Caco-2 (cell line): Measurements from ENCODE around the gene FAM177A1. TPM values are rescaled to one million over a fixed set of nuclear protein-coding genes. Genes with fewer than 3 reads are reported as not detected.

Experiments
- Bru-seq: library from RNA; stranded (reverse); fragments of 400-500 nt; gene quantifications from one replicate; lab custom pipeline; 2021; lab: Mats Ljungman, UMichigan
- BruChase-seq, 2 experiments: library from RNA; stranded (reverse); fragments of 400-500 nt; gene quantifications; one replicate each; lab custom pipeline; 2021; lab: Mats Ljungman, UMichigan
- BruUV-seq: library from RNA; stranded (reverse); fragments of 400-500 nt; replicated peaks from 2 replicates; lab custom pipeline; 2021; lab: Mats Ljungman, UMichigan
- CTCF ChIA-PET: fragments of 300-600 bp; sonication (Branson Sonifier 250); formaldehyde crosslinking; loops from one replicate; lab custom pipeline; 2022; ENCODE audit warnings: antibody characterized with exemption; lab: Charles Lee
- POLR2A ChIA-PET: fragments of 300-600 bp; sonication (Branson Sonifier 250); formaldehyde crosslinking; loops from one replicate; lab custom pipeline; 2022; ENCODE audit warnings: antibody characterized with exemption; lab: Charles Lee
- DNase-seq, 2 experiments: peaks; one replicate each; pipeline versions ENCODE4 v3.0.0 to v3.0.0-alpha.2; 2020 to 2022
- H3K27me3 ChIP-seq: replicated peaks from 2 replicates; pipeline ENCODE4 v1.6.0; 2011; ENCODE audit warnings: low read length; ENCODE audit not compliant: control insufficient read depth, insufficient read depth
- H3K36me3 ChIP-seq: 2 replicates; pipeline ENCODE4 v1.5.1; 2011; ENCODE audit warnings: low read length; ENCODE audit not compliant: control insufficient read depth, insufficient read depth
- H3K4me1 ChIP-seq: fragments of 250-450 bp; sonication (Bioruptor Pico); 2 replicates; pipeline ENCODE4 v1.5.1; 2020; ENCODE audit warnings: mild to moderate bottlenecking
- H3K4me3 ChIP-seq: 2 replicates; pipeline ENCODE4 v1.5.1; 2011; ENCODE audit warnings: low read depth, mild to moderate bottlenecking, control low read depth, low read length
- H3K9me3 ChIP-seq: fragments of 250-450 bp; sonication (Bioruptor Pico); 2 replicates; pipeline ENCODE4 v1.5.1; 2020; ENCODE audit warnings: mild to moderate bottlenecking, moderate library complexity
- H3K27ac Mint-ChIP-seq: one replicate; pipeline ENCODE4 v1.8.0; 2022; ENCODE audit warnings: mixed read lengths; ENCODE audit not compliant: unreplicated experiment
- H3K27me3 Mint-ChIP-seq: one replicate; pipeline ENCODE4 v1.8.0; 2022; ENCODE audit warnings: mixed read lengths; ENCODE audit not compliant: insufficient read depth, unreplicated experiment
- H3K36me3 Mint-ChIP-seq: one replicate; pipeline ENCODE4 v1.8.0; 2022; ENCODE audit warnings: mild to moderate bottlenecking, mixed read lengths; ENCODE audit not compliant: insufficient read depth, unreplicated experiment
- H3K4me1 Mint-ChIP-seq: one replicate; pipeline ENCODE4 v1.8.0; 2022; ENCODE audit warnings: low read depth, mixed read lengths; ENCODE audit not compliant: unreplicated experiment
- H3K4me3 Mint-ChIP-seq: one replicate; pipeline ENCODE4 v1.8.0; 2022; ENCODE audit warnings: mild to moderate bottlenecking, moderate library complexity, mixed read lengths; ENCODE audit not compliant: unreplicated experiment
- H3K9me3 Mint-ChIP-seq: one replicate; pipeline ENCODE4 v1.8.0; 2022; ENCODE audit warnings: mixed read lengths; ENCODE audit not compliant: unreplicated experiment
- intact Hi-C: fragments of 100-400 bp; cut with micrococcal nuclease; formaldehyde crosslinking; loops from one replicate; pipeline ENCODE4 v1.10.0; 2022; ENCODE audit not compliant: unreplicated experiment
- long read RNA-seq: library from polyadenylated mRNA; stranded (forward); transcript quantifications from one replicate; pipeline ENCODE4 v2.0.0, GENCODE V29; 2022
- total RNA-seq: library from RNA; stranded (reverse); gene quantifications from 2 replicates; pipeline ENCODE4 v1.2.3, GENCODE V29; 2022
- TF ChIP-seq, protein P1 (sequence below), 2 experiments: fragments of 200-600 bp in 1 of 2; IDR thresholded peaks; 1 replicate in 1 of 2; 2 replicates in 1 of 2; pipeline versions ENCODE4 v1.5.1 to v1.8.0; 2011 to 2022; ENCODE audit warnings: antibody characterized with exemption in 1 of 2, control low read depth in 1 of 2, inconsistent platforms in 1 of 2, low read depth in 1 of 2, low read length in 1 of 2, mild to moderate bottlenecking in 1 of 2, moderate library complexity in 1 of 2; ENCODE audit not compliant: insufficient read depth in 1 of 2, severe bottlenecking in 1 of 2, unreplicated experiment in 1 of 2

Gene FAM177A1, protein sequence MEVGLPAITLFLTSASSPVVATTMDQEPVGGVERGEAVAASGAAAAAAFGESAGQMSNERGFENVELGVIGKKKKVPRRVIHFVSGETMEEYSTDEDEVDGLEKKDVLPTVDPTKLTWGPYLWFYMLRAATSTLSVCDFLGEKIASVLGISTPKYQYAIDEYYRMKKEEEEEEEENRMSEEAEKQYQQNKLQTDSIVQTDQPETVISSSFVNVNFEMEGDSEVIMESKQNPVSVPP
- total RNA-seq: 73.6 and 82.0 TPM in 2 replicates
- Bru-seq, nascent RNA: percentile 76 among the genes with signal in this experiment
- BruChase-seq, experiment 1, labeled RNA remaining after a 2-hour chase: percentile 82 among the genes with signal in this experiment
- BruChase-seq, experiment 2, labeled RNA remaining after a 6-hour chase: percentile 87 among the genes with signal in this experiment
- long read RNA-seq, transcript FAM177A1-202 (6 exons, 858 nt): minor isoform, 26 of 139 reads
- long read RNA-seq, transcript FAM177A1-207 (2 exons, 540 nt): minor isoform, 17 of 139 reads
- long read RNA-seq, transcript FAM177A1-201 (5 exons, 2,927 nt): major isoform, 49 of 139 reads
- long read RNA-seq, partial matches to known transcripts: 10 of 139 reads
- long read RNA-seq, other reads (novel, unspliced or antisense): 37 of 139 reads

DNA sequence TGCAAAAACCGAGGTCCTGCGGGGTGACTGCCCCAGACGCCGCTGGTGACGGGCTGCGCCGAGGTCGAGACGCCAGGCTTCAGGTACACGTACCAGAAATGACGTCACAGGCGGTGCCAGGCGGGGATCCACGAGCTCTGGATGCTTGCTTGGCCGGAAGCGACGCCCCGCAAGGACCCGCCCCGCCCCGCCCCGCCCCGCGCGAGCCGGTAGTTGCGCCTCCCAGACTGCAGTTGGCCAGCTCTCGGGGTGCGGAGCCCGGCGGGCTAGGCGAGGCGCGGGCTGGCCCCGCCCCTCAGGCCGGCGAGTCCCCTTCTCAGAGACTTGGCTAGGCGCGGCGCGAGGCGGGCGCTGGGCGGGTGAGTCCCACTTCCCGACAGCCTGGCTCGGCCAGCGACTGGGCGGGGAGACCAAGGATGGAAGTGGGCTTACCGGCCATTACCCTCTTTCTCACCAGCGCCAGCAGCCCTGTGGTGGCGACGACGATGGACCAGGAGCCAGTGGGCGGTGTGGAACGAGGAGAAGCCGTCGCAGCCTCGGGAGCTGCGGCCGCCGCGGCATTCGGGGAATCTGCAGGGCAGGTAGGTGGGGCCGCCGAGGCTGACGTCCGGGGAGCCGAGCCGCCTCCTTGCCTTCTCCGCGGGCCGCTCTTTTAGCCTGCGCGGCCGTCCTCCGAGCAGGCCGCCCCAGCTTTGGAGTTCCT, at the start of gene FAM177A1:
TSS of gene FAM177A1 (plus strand) at position 225 of the 703 bp plus-strand sequence. CDS start at position 417, 192 bp downstream.
- Histone ChIP-seq H3K4me1 (peaks cover 21% of the 10 kb centered on the region), H3K9me3 (no peaks in the 10 kb centered on the region), H3K27me3 (no peaks in the 10 kb centered on the region), H3K36me3 (no peaks in the 10 kb centered on the region), H3K4me3 (peak within 1 kb of the TSS; percentile 93)
- no peaks in the 10 kb centered on the region for H3K27me3 Mint-ChIP-seq
- H3K4me3 Mint-ChIP-seq: peak within 1 kb of the TSS; percentile 90
- TF ChIP-seq, protein P1, sequence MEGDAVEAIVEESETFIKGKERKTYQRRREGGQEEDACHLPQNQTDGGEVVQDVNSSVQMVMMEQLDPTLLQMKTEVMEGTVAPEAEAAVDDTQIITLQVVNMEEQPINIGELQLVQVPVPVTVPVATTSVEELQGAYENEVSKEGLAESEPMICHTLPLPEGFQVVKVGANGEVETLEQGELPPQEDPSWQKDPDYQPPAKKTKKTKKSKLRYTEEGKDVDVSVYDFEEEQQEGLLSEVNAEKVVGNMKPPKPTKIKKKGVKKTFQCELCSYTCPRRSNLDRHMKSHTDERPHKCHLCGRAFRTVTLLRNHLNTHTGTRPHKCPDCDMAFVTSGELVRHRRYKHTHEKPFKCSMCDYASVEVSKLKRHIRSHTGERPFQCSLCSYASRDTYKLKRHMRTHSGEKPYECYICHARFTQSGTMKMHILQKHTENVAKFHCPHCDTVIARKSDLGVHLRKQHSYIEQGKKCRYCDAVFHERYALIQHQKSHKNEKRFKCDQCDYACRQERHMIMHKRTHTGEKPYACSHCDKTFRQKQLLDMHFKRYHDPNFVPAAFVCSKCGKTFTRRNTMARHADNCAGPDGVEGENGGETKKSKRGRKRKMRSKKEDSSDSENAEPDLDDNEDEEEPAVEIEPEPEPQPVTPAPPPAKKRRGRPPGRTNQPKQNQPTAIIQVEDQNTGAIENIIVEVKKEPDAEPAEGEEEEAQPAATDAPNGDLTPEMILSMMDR (IDR thresholded peaks at IDR 0.05; ENCODE audit: insufficient read depth in 1 of 2, low read depth in 1 of 2, low read length in 1 of 2, severe bottlenecking in 1 of 2, unreplicated experiment in 1 of 2): no peak
- ChIA-PET POLR2A (interaction anchor here (0.6 to 2.7 kb wide), 19 partner anchors 9 to 780 kb away, joined by 3 to 35 read pairs (median 3); partner anchors contain the start of genes BAZ1A, BRMS1L, NFKBIA and PPP2R3C), CTCF (interaction anchor here (0.6 to 1.3 kb wide), 4 partner anchors 65 to 173 kb away, joined by 3 to 6 read pairs (median 4); no protein-coding TSS in a partner anchor)
- H3K4me1 Mint-ChIP-seq: peaks cover 17% of the 10 kb centered on the region
- intact Hi-C loops: loop anchor here (1.0 to 10.0 kb wide), 5 partner anchors 64 to 359 kb away; partner anchors contain the start of genes BAZ1A, NFKBIA, PRORP and PSMA6
- no peaks in the 10 kb centered on the region for H3K9me3 Mint-ChIP-seq
- peak; percentile 97 to 99 for DNase-seq
- BruUV-seq: no TSS peak
- peak within 1 kb of the TSS; percentile 98 for H3K27ac Mint-ChIP-seq
- H3K36me3 Mint-ChIP-seq: peaks cover 42% of the 10 kb centered on the region

DNA sequence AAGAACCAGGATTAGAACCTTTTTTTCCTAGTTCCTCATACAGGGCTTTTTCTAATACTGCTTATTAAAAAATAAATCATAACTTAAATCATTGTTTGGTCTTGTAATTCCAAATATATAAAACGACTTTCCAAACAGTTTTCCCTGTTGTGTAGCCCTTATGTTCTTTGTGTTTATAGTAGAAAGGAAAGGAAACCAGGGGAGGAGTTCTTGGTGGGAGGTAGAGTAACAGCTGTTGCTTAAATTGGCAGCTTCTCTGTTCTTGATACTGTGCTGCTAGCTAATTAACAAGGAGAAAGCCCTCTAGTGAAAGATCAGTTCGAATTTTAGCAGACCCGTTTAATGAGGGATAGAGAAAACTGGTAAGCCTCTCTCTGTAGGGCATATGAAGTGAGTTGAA, 48.3 kb upstream of the FAM177A1 start:
- no peaks in the 10 kb centered on the region for H3K36me3 ChIP-seq
- Mint-ChIP-seq H3K4me1 (peaks cover 7% of the 10 kb centered on the region), H3K27me3 (no peaks in the 10 kb centered on the region), H3K36me3 (peaks cover 35% of the 10 kb centered on the region), H3K27ac (no peak overlapping the region), H3K4me3 (no peak overlapping the region), H3K9me3 (no peaks in the 10 kb centered on the region)
- CTCF ChIA-PET: no interaction called here
- H3K4me3 ChIP-seq: no peak overlapping the region
- no TSS peak for BruUV-seq
- DNase-seq: no peak
- H3K27me3 ChIP-seq: no peaks in the 10 kb centered on the region
- H3K9me3 ChIP-seq: no peaks in the 10 kb centered on the region
- intact Hi-C loops: no loop called here
- POLR2A ChIA-PET: no interaction called here
- H3K4me1 ChIP-seq: no peaks in the 10 kb centered on the region
- TF ChIP-seq, protein P1 (IDR thresholded peaks at IDR 0.05; ENCODE audit: insufficient read depth in 1 of 2, low read depth in 1 of 2, low read length in 1 of 2, severe bottlenecking in 1 of 2, unreplicated experiment in 1 of 2): no peak

DNA sequence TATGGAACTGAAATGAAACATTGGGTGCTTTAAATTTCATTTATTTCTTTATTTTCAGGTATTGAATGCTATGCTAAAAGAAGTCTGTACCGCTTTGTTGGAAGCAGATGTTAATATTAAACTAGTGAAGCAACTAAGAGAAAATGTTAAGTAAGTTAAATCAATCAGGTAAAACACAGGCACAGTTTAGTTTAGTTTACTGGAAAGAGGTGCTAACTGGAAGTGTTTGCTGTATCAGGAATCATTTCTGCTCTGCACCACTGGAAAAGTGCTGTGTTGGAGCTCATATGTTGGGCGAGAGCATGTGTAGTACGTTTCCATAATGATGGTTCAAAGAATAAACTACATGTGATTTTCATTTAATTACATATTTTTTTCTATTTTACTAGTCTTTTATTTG, 46.6 kb upstream of the FAM177A1 start:
- POLR2A ChIA-PET: no interaction called here
- Mint-ChIP-seq H3K36me3 (peaks cover 41% of the 10 kb centered on the region), H3K27me3 (no peaks in the 10 kb centered on the region)

More for the DNA sequence above, 46.6 kb upstream of the FAM177A1 start:
- H3K4me3 ChIP-seq: no peak overlapping the region
- no peaks in the 10 kb centered on the region for H3K9me3 ChIP-seq
- no peaks in the 10 kb centered on the region for H3K9me3 Mint-ChIP-seq
- TF ChIP-seq, protein P1 (IDR thresholded peaks at IDR 0.05; ENCODE audit: insufficient read depth in 1 of 2, low read depth in 1 of 2, low read length in 1 of 2, severe bottlenecking in 1 of 2, unreplicated experiment in 1 of 2): no peak
- H3K4me3 Mint-ChIP-seq: no peak overlapping the region
- H3K27me3 ChIP-seq: no peaks in the 10 kb centered on the region
- no peaks in the 10 kb centered on the region for H3K36me3 ChIP-seq
- no peak for DNase-seq
- intact Hi-C loops: no loop called here
- no TSS peak for BruUV-seq
- H3K27ac Mint-ChIP-seq: no peak overlapping the region
- CTCF ChIA-PET: no interaction called here
- peaks cover 4% of the 10 kb centered on the region for H3K4me1 Mint-ChIP-seq
- H3K4me1 ChIP-seq: no peaks in the 10 kb centered on the region
